HG03135 (cell line): ENCODE results near the gene RTF2.
"Not testable (repeated sequence)": the region's sequence is repeated elsewhere in the genome, so short reads cannot be mapped to it uniquely, and the experiment has no call there.

Source experiments
- ATAC-seq: cut with Tn5 transposase; IDR thresholded peaks from one replicate; pipeline ENCODE4 v1.9.1; 2021; ENCODE audit warnings: mild to moderate bottlenecking, moderate library complexity; ENCODE audit not compliant: unreplicated experiment

The RTF2 gene

GRCh38 chr20:56487216-56487615, 18.8 kb downstream of the RTF2 start:
- no peak for ATAC-seq

- ATAC-seq: no peak
These were observed 20.1 kb downstream of the RTF2 start for GRCh38 chr20:56488566-56488965.

- no peak for ATAC-seq
These were observed 32.7 kb downstream of the RTF2 start for GRCh38 chr20:56501116-56501515.

GRCh38 chr20:56503916-56504315, 35.5 kb downstream of the RTF2 start:
- ATAC-seq: no peak

GRCh38 chr20:56504373-56505005, 36.1 kb downstream of the RTF2 start:
- no peak for ATAC-seq

- no peak for ATAC-seq
These were observed 37.7 kb downstream of the RTF2 start for GRCh38 chr20:56506103-56506502.

- ATAC-seq: no peak
These were observed 43.5 kb downstream of the RTF2 start for GRCh38 chr20:56511926-56512325.

- ATAC-seq: no peak
These were observed 45.0 kb downstream of the RTF2 start for GRCh38 chr20:56513161-56514150.

- ATAC-seq: no peak
These were observed 48.2 kb downstream of the RTF2 start for GRCh38 chr20:56516631-56517030.

- ATAC-seq: no peak
These were observed 48.8 kb downstream of the RTF2 start for GRCh38 chr20:56517211-56517610.

GRCh38 chr20:56517641-56518040, 49.2 kb downstream of the RTF2 start:
- ATAC-seq: no peak

- no peak for ATAC-seq
These were observed 49.7 kb downstream of the RTF2 start for GRCh38 chr20:56518126-56518525.

- no peak for ATAC-seq
These were observed 50.4 kb downstream of the RTF2 start for GRCh38 chr20:56518721-56519398.

- ATAC-seq: no peak
These were observed 51.1 kb downstream of the RTF2 start for GRCh38 chr20:56519551-56519950.

GRCh38 chr20:56520180-56520579, 51.8 kb downstream of the RTF2 start:
- no peak for ATAC-seq

GRCh38 chr20:56520746-56521354, 52.4 kb downstream of the RTF2 start:
- not testable (repeated sequence) for ATAC-seq

- ATAC-seq: no peak
These were observed 53.9 kb downstream of the RTF2 start for GRCh38 chr20:56522311-56522710.

GRCh38 chr20:56524444-56524843, 56.0 kb downstream of the RTF2 start, which contains the start of gene FAM209A:
Gene FAM209A, plus strand, starts transcription at chr20:56524744. Its CDS starts 65 bp downstream, at chr20:56524809.
- ATAC-seq: not testable (repeated sequence)

- ATAC-seq: no peak
These were observed 59.1 kb downstream of the RTF2 start for GRCh38 chr20:56527521-56527920.

- ATAC-seq: not testable (repeated sequence)
These were observed 64.5 kb downstream of the RTF2 start, which contains the start of gene FAM209B for GRCh38 chr20:56532946-56533345. Gene FAM209B, plus strand, starts transcription at chr20:56533246. Its CDS starts 96 bp downstream, at chr20:56533342.

- ATAC-seq: no peak
These were observed 69.6 kb downstream of the RTF2 start for GRCh38 chr20:56537997-56538396.
